Thyroid gland (tissue), 4 donors: ENCODE measurements around the gene WIPF3.

ENCODE experiments used
- CTCF ChIP-seq, 6 experiments: fragments of 200-600 bp in 3 of 6; fragments of 450-650 bp in 3 of 6; sonication (generic) in 3 of 6; IDR thresholded peaks; one replicate each; pipeline ENCODE4 v1.5.1; 2016 to 2019; ENCODE audit warnings: antibody characterized with exemption in 6 of 6, mild to moderate bottlenecking in 2 of 6, inconsistent platforms in 1 of 6, moderate library complexity in 1 of 6
- POLR2A ChIP-seq, 2 donors: fragments of 450-650 bp; IDR thresholded peaks; one replicate each; pipeline ENCODE4 v1.6.1; 2017; ENCODE audit warnings: antibody characterized with exemption in 2 of 2, mild to moderate bottlenecking in 2 of 2, moderate library complexity in 1 of 2

GRCh38 chr7:29798422-29798821 lies 7.9 kb upstream of the WIPF3 start:
- TF ChIP-seq CTCF (IDR thresholded peaks at IDR 0.05): no peak
- TF ChIP-seq POLR2A (IDR thresholded peaks at IDR 0.05): no peak
